Large intestine (tissue), 12 donors: ENCODE data around the gene PMIS2. TPM values are rescaled to one million over a fixed set of nuclear protein-coding genes. Genes with fewer than 3 reads are reported as not detected.
A peak's percentile ranks its signal among the peaks of the same experiment; 100 is the strongest.

Experiments used
- DNase-seq, 2 donors: peaks; one replicate each; pipeline versions ENCODE4 v3.0.0 to v3.0.0-alpha.2; 2013
- H3K27ac ChIP-seq: one replicate; pipeline ENCODE4 v1.5.1; 2013; ENCODE audit warnings: low read length
- H3K27me3 ChIP-seq: 2 replicates; pipeline ENCODE4 v1.6.1; 2013; ENCODE audit warnings: low read length; ENCODE audit not compliant: control insufficient read depth, insufficient read depth
- H3K36me3 ChIP-seq: 2 replicates; pipeline ENCODE4 v1.6.1; 2013; ENCODE audit warnings: low read length; ENCODE audit not compliant: control insufficient read depth, insufficient read depth
- H3K4me1 ChIP-seq: one replicate; pipeline ENCODE4 v1.6.1; 2013; ENCODE audit warnings: low read length; ENCODE audit not compliant: control insufficient read depth, insufficient read depth
- H3K4me3 ChIP-seq: one replicate; pipeline ENCODE4 v1.5.1; 2013; ENCODE audit warnings: low read length
- H3K9me3 ChIP-seq: one replicate; pipeline ENCODE4 v1.6.1; 2013; ENCODE audit warnings: mild to moderate bottlenecking, low read depth, low read length, moderate library complexity; ENCODE audit not compliant: control insufficient read depth
- WGBS: methylation state at CpG from one replicate; pipeline ENCODE4 v1.1.5; 2013; ENCODE audit warnings: low lambda C conversion rate; ENCODE audit not compliant: insufficient coverage; 5-methylcytosine and 5-hydroxymethylcytosine counted together
- long read RNA-seq, 11 donors: transcript quantifications; one replicate each; lab custom pipeline, GENCODE V29; 2026
- polyA plus RNA-seq: library from polyadenylated mRNA; unstranded; fragments of 120-200 nt; gene quantifications from one replicate; pipeline ENCODE4 v1.2.1, GENCODE V29; 2013

PMIS2 gene
- not detected for polyA plus RNA-seq
- long read RNA-seq, donor 1: 0 reads
- long read RNA-seq, donor 2: 0 reads
- long read RNA-seq, donor 3: 0 reads
- long read RNA-seq, donor 4: 0 reads
- long read RNA-seq, donor 5: 0 reads
- long read RNA-seq, donor 6: 0 reads
- long read RNA-seq, donor 7: 0 reads
- long read RNA-seq, donor 8: 0 reads
- long read RNA-seq, donor 9: 0 reads
- long read RNA-seq, donor 10: 0 reads
- long read RNA-seq, donor 11: 0 reads

GRCh38 chr19:35585848-35586247, at the start of gene PMIS2:
Gene PMIS2 (plus strand): TSS chr19:35586173. CDS start chr19:35586260, 87 bp downstream.
- Histone ChIP-seq H3K27me3 (peaks cover 9% of the 10 kb centered on the region), H3K36me3 (no peaks in the 10 kb centered on the region), H3K4me3 (no peak within 1 kb of the TSS), H3K27ac (no peak within 1 kb of the TSS), H3K9me3 (no peaks in the 10 kb centered on the region), H3K4me1 (no peaks in the 10 kb centered on the region)
- no CpG with 5 or more reads among the region's 16 CpGs for WGBS
- no peak for DNase-seq

- no peaks in the 10 kb centered on the region for H3K9me3 ChIP-seq
- no peak overlapping the region for H3K4me3 ChIP-seq
- H3K27me3 ChIP-seq: peaks cover 7% of the 10 kb centered on the region
- peaks cover 3% of the 10 kb centered on the region for H3K4me1 ChIP-seq
- no peak overlapping the region for H3K27ac ChIP-seq
- WGBS: no CpG with 5 or more reads among the region's 6 CpGs
- H3K36me3 ChIP-seq: no peaks in the 10 kb centered on the region
- no peak for DNase-seq
These were observed 46.7 kb upstream of the PMIS2 start for GRCh38 chr19:35539314-35539713.

- no peaks in the 10 kb centered on the region for H3K9me3 ChIP-seq
- no peaks in the 10 kb centered on the region for H3K36me3 ChIP-seq
- WGBS: no CpG with 5 or more reads among the region's 12 CpGs
- H3K27me3 ChIP-seq: peaks cover 3% of the 10 kb centered on the region
- H3K4me3 ChIP-seq: no peak overlapping the region
- no peak for DNase-seq
- peaks cover 8% of the 10 kb centered on the region for H3K4me1 ChIP-seq
- no peak overlapping the region for H3K27ac ChIP-seq
These were observed 46.1 kb upstream of the PMIS2 start for GRCh38 chr19:35539850-35540249.

- H3K4me3 ChIP-seq: no peak overlapping the region
- WGBS: 100% methylated on average over 1 of the region's 7 CpGs
- H3K27ac ChIP-seq: no peak overlapping the region
- H3K36me3 ChIP-seq: no peaks in the 10 kb centered on the region
- H3K9me3 ChIP-seq: no peaks in the 10 kb centered on the region
- H3K27me3 ChIP-seq: no peaks in the 10 kb centered on the region
- H3K4me1 ChIP-seq: peaks cover 8% of the 10 kb centered on the region
- DNase-seq: no peak
These were observed 45.5 kb upstream of the PMIS2 start for GRCh38 chr19:35540356-35540927.

- Histone ChIP-seq H3K27ac (no peak overlapping the region), H3K4me1 (peaks cover 12% of the 10 kb centered on the region), H3K4me3 (no peak overlapping the region), H3K27me3 (no peaks in the 10 kb centered on the region), H3K36me3 (peaks cover 2% of the 10 kb centered on the region), H3K9me3 (no peaks in the 10 kb centered on the region)
- DNase-seq: no peak
- WGBS: no CpG with 5 or more reads among the region's 11 CpGs
These were observed 43.8 kb upstream of the PMIS2 start for GRCh38 chr19:35542209-35542608.

GRCh38 chr19:35543280-35544109, 42.5 kb upstream of the PMIS2 start:
- Histone ChIP-seq H3K27ac (no peak overlapping the region), H3K27me3 (no peaks in the 10 kb centered on the region), H3K4me3 (no peak overlapping the region), H3K9me3 (no peaks in the 10 kb centered on the region), H3K4me1 (peaks cover 12% of the 10 kb centered on the region), H3K36me3 (peaks cover 10% of the 10 kb centered on the region)
- WGBS: no CpG with 5 or more reads among the region's 15 CpGs
- no peak for DNase-seq

GRCh38 chr19:35544110-35544802, 41.7 kb upstream of the PMIS2 start:
- no peak for DNase-seq
- Histone ChIP-seq H3K27ac (no peak overlapping the region), H3K27me3 (no peaks in the 10 kb centered on the region), H3K4me1 (peaks cover 12% of the 10 kb centered on the region), H3K4me3 (peak overlapping the region; percentile 91), H3K9me3 (no peaks in the 10 kb centered on the region), H3K36me3 (peaks cover 10% of the 10 kb centered on the region)
- WGBS: no CpG with 5 or more reads among the region's 3 CpGs

GRCh38 chr19:35545001-35545854, 40.7 kb upstream of the PMIS2 start, which contains the start of gene TMEM147:
Gene TMEM147 (plus strand): TSS chr19:35545626. CDS start chr19:35545740, 114 bp downstream.
- H3K36me3 ChIP-seq: peaks cover 10% of the 10 kb centered on the region
- peaks cover 12% of the 10 kb centered on the region for H3K4me1 ChIP-seq
- peak; percentile 85 to 94 for DNase-seq
- H3K27ac ChIP-seq: peak within 1 kb of the TSS; percentile 43
- no CpG with 5 or more reads among the region's 85 CpGs for WGBS
- H3K4me3 ChIP-seq: peak within 1 kb of the TSS; percentile 91
- no peaks in the 10 kb centered on the region for H3K27me3 ChIP-seq
- H3K9me3 ChIP-seq: no peaks in the 10 kb centered on the region

GRCh38 chr19:35545855-35546381, 40.1 kb upstream of the PMIS2 start:
- no peak overlapping the region for H3K27ac ChIP-seq
- no peak for DNase-seq

More at GRCh38 chr19:35545855-35546381, 40.1 kb upstream of the PMIS2 start:
- WGBS: no CpG with 5 or more reads among the region's 27 CpGs
- no peaks in the 10 kb centered on the region for H3K27me3 ChIP-seq
- peak overlapping the region; percentile 91 for H3K4me3 ChIP-seq
- peaks cover 12% of the 10 kb centered on the region for H3K4me1 ChIP-seq
- no peaks in the 10 kb centered on the region for H3K9me3 ChIP-seq
- peaks cover 10% of the 10 kb centered on the region for H3K36me3 ChIP-seq
